IPS-18c (cell line): ENCODE measurements around the gene HS3ST2.
A peak's percentile ranks its signal among the peaks of the same experiment; 100 is the strongest.

ENCODE experiments used
- H3K4me3 ChIP-seq: 2 replicates; pipeline ENCODE4 v1.7.0; 2013; ENCODE audit warnings: low read depth, mild to moderate bottlenecking, low read length, moderate library complexity; ENCODE audit not compliant: insufficient read depth
- H3K9me3 ChIP-seq: one replicate; pipeline ENCODE4 v1.6.1; 2013; ENCODE audit warnings: mild to moderate bottlenecking, low read length, moderate library complexity; ENCODE audit not compliant: control insufficient read depth, insufficient read depth

Gene HS3ST2

GRCh38 chr16:22813948-22814710, at the start of gene HS3ST2:
Gene HS3ST2 (plus strand): TSS chr16:22814162. CDS start chr16:22814611, 449 bp downstream.
- Histone ChIP-seq H3K4me3 (peak within 1 kb of the TSS; percentile 63), H3K9me3 (peaks cover 2% of the 10 kb centered on the region)

- Histone ChIP-seq H3K4me3 (no peak overlapping the region), H3K9me3 (no peaks in the 10 kb centered on the region)
Measured at GRCh38 chr16:22764662-22765327, 49.2 kb upstream of the HS3ST2 start.

- H3K4me3 ChIP-seq, result no peak overlapping the region
Measured at GRCh38 chr16:22765479-22765878, 48.5 kb upstream of the HS3ST2 start.

GRCh38 chr16:22770866-22771265, 43.1 kb upstream of the HS3ST2 start:
- H3K9me3 ChIP-seq, result peaks cover 2% of the 10 kb centered on the region
- no peak overlapping the region for H3K4me3 ChIP-seq

More at GRCh38 chr16:22765479-22765878, 48.5 kb upstream of the HS3ST2 start:
- peaks cover 1% of the 10 kb centered on the region for H3K9me3 ChIP-seq

- Histone ChIP-seq H3K4me3 (no peak overlapping the region), H3K9me3 (peaks cover 2% of the 10 kb centered on the region)
Measured at GRCh38 chr16:22771551-22771950, 42.4 kb upstream of the HS3ST2 start.

- H3K9me3 ChIP-seq, result peaks cover 2% of the 10 kb centered on the region
- no peak overlapping the region for H3K4me3 ChIP-seq
Measured at GRCh38 chr16:22775220-22775922, 38.6 kb upstream of the HS3ST2 start.

GRCh38 chr16:22781480-22781879, 32.5 kb upstream of the HS3ST2 start:
- Histone ChIP-seq H3K9me3 (no peaks in the 10 kb centered on the region), H3K4me3 (no peak overlapping the region)

GRCh38 chr16:22782314-22782713, 31.6 kb upstream of the HS3ST2 start:
- no peaks in the 10 kb centered on the region for H3K9me3 ChIP-seq
- H3K4me3 ChIP-seq, result no peak overlapping the region

- Histone ChIP-seq H3K9me3 (no peaks in the 10 kb centered on the region), H3K4me3 (no peak overlapping the region)
Measured at GRCh38 chr16:22784690-22785214, 29.2 kb upstream of the HS3ST2 start.

GRCh38 chr16:22785552-22785951, 28.4 kb upstream of the HS3ST2 start:
- Histone ChIP-seq H3K4me3 (no peak overlapping the region), H3K9me3 (no peaks in the 10 kb centered on the region)

- no peak overlapping the region for H3K4me3 ChIP-seq
- H3K9me3 ChIP-seq, result no peaks in the 10 kb centered on the region
Measured at GRCh38 chr16:22786284-22786683, 27.7 kb upstream of the HS3ST2 start.

GRCh38 chr16:22786691-22787090, 27.3 kb upstream of the HS3ST2 start:
- H3K9me3 ChIP-seq, result no peaks in the 10 kb centered on the region
- H3K4me3 ChIP-seq, result no peak overlapping the region

- Histone ChIP-seq H3K9me3 (no peaks in the 10 kb centered on the region), H3K4me3 (no peak overlapping the region)
Measured at GRCh38 chr16:22787466-22788192, 26.3 kb upstream of the HS3ST2 start.

- Histone ChIP-seq H3K9me3 (no peaks in the 10 kb centered on the region), H3K4me3 (no peak overlapping the region)
Measured at GRCh38 chr16:22788193-22788530, 25.8 kb upstream of the HS3ST2 start.

- Histone ChIP-seq H3K4me3 (no peak overlapping the region), H3K9me3 (peaks cover 3% of the 10 kb centered on the region)
Measured at GRCh38 chr16:22789281-22789945, 24.5 kb upstream of the HS3ST2 start.

- no peak overlapping the region for H3K4me3 ChIP-seq
- H3K9me3 ChIP-seq, result peaks cover 3% of the 10 kb centered on the region
Measured at GRCh38 chr16:22797551-22797950, 16.4 kb upstream of the HS3ST2 start.

GRCh38 chr16:22799113-22799512, 14.8 kb upstream of the HS3ST2 start:
- Histone ChIP-seq H3K9me3 (peaks cover 2% of the 10 kb centered on the region), H3K4me3 (no peak overlapping the region)
